GM18498 (cell line): Measurements from ENCODE around the gene PNMA6F.
"Not testable (repeated sequence)": the region's sequence is repeated elsewhere in the genome, so short reads cannot be mapped to it uniquely, and the experiment has no call there.

Experiments used
- ATAC-seq: cut with Tn5 transposase; IDR thresholded peaks from one replicate; pipeline ENCODE4 v1.9.1; 2021; ENCODE audit warnings: mild to moderate bottlenecking, moderate library complexity; ENCODE audit not compliant: unreplicated experiment

Gene PNMA6F

DNA sequence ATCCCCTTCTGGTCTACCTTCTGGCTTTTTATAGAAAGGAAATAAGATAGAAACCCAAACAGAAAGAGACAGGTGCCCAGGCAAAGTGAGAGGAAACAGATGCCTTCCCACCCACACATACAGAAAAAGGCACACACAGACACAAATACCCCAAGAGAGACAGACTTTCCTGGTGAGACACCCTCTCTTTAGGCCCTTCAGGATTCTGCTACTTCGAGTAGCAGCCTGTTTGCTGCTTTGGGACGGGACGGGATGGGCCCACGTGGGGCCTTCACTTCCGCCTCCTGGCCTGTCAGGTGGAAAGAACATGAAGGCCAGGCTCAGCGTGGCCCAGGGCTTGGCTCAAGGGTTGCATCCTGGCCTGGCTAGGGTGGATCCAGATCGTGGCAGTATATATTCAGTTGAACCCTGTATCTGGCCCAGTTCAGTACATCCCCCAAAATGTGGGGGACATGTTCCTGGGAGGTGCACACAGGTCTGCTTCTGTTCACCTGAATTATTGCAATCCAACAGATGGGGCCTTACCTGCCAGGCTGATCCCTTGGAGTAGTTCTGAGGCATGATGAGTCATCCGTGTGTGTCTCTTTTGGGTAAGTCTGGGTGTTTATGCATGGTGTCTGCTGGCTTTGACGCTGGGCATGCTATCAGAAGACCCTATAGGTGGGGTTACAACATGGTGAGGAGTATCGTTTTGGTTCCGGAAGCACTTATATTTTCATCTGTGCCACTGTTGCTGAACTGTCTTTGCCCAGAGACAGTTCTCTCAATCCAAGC, 14.7 kb upstream of the PNMA6F start:
- no peak for ATAC-seq

DNA sequence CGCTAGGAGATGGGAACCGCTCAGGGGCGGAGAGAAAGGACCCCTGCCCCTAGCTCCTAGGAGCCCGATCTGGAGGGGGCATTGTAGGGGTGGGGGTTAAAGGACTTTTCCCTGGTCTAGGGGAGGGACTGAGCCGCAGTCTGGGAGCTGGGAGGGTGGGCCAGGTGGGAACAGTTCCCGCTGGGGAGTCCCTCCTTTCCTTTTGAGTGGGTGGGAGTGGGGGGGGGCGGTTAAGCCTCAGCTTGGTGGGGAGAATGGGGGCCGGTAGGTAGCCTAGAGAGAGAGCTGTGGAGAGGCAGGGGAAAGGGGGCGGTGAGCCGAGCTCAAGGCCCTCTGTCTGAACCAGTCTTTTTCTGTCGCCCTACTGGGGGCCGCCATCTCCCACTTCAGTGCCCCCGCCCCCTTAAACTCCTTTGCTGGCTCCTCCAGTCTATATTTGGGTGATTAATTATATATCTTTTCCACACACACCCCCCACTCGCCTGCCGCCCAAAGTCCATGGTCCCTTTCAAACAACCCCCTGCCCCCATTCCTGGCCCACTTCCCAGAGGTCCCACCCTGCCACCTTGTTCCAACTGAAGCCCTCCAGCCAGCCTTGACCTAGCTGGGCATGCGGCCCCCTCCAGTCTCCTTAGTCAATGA, 13.2 kb upstream of the PNMA6F start:
- no peak for ATAC-seq

DNA sequence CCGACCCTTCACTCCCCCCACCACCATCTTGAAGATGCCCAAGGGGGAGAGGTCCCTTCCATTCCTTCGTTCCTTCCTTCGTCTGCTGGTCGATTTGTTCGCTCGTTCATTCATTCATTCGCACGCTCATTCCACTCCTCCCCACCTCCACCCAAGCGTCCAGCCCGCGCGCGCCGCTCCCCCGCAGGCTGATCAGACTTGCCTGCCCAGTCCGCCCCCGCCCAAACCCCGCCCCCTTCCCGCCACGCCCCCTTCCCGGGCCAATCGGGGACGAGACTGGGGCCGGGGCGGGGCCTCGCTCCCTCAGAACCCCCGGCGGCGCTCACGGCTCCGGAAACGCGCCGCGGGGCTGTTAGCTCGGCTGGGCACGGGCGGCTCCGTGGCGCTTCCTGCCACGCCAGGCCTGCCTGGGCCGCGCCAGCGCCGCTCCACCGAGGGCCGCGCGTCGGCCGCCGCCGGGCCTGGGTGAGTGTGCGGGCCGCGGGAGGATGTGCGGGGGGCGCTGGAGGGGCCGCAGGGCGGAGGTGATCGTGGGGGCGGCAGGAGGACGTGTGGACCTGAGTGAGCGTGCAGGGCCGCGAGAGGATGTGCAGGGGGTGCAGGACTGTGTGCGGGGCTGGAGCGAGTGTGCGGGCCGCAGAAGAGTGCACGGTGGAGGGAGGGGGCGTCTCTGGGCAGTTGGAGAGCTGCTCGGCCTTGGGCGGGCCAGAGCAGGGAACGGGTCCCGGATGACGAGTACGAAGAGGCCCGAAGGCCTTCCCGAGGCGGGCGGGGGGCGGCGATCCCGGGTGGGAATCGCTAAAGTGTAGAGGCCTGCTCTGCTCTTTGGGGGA, 12.5 kb upstream of the PNMA6F start, which contains the start of gene ZNF275:
Gene ZNF275 (plus strand): TSS at position 333 of the 833 bp plus-strand sequence. CDS start 2,527 bp downstream, outside the sequence.
- peak; percentile 95 for ATAC-seq

GRCh38 chrX:153333266-153333665, 11.7 kb upstream of the PNMA6F start:
- ATAC-seq: no peak

GRCh38 chrX:153327561-153327960, 6.0 kb upstream of the PNMA6F start:
- no peak for ATAC-seq

- ATAC-seq: no peak
These were observed 897 bp downstream of the PNMA6F start for GRCh38 chrX:153320555-153321184.

GRCh38 chrX:153320047-153320443, 1.5 kb downstream of the PNMA6F start:
- ATAC-seq: not testable (repeated sequence)

DNA sequence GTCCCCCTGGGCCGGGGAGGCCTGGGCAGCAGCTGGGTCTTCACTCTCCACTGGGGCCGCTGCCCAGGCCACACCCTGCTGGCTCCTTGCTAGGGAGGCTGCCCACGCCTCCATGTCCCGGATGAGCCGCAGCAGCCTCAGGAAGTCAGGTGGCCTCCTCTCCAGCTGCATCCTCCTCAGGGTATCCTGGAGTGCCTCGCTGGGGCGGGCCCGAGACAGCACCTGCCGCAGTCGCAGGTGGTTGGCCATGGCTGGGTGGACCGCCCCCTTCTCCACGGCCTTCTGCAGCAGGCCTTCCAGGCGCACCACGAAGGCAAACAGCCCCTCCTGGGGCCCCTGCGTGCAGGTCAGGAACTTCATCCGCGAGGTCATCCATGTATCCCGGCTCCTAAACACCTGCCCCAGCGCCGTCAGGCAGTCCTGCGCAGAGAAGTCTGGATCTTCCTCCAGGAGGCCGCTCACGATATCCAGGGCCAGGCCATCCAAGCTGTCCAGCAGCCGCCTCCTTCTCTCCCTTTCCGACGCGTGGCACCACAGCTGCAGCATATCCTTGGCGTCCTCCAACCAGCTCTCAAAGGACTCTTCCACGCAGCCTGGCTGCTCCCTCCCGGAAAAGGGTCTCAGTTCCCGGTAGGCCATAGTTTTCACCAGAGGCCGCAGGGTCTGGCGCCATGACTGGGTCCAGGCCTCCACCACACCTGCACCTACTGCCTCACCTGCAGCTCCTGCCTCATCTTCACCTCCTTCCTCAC, 2.1 kb downstream of the PNMA6F start:
- no peak for ATAC-seq

- ATAC-seq: no peak
These were observed 2.8 kb downstream of the PNMA6F start for GRCh38 chrX:153318811-153319210.

DNA sequence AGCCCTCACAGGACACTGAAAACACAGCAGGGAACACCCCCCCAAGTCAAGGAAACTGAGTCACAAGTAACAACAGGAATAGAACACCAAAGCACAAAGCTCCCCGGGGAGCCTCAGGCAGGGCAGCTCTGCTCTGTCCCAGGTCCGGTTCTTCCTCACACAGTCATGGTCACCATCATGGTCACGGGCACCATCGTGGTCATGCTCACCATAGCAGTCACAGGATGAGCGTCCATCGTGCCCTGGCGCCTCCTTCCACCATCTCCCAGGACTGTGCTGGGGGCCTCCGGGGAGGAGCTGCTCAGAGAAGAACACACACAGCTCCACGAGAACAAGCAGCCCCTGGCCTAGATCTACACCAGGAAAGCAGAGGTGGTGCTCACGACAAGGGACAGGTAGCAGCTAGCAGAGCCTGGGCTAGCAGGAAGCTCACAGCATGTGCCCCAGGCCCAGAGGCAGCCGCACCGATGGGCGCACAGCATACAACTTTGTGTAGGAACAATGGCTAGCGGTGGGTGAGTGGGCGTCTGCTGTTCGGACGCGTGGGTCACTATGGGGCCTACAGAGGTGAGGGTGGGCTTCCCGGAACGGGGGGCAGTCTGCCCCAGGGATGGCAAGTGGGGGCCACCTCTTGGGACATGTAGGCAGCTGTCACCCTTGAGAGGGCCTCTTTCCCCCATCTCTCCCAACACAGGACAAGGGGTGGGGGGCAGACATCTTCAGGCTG, 3.4 kb downstream of the PNMA6F start:
- ATAC-seq: no peak

GRCh38 chrX:153317306-153317705, 4.3 kb downstream of the PNMA6F start:
- ATAC-seq: no peak

DNA sequence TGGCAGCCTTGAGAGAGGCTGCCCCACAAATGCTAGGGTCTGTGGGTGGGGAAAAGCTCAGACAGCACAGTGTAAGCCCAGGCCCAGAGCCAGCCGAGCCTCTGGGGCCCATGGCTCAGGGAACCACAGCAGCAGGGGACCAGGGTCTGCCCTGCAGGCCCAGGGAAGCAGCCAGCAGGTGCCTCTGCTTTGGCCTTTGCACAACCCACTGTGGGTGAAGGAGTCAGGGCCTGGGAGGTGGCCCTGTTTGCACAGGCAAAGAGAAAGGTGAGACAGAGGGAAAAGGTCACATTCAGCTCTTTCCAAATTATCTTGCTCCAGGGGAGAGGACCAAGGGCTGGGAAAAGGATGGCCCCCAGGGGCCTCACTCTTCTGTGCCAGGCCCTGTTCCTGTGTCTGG, 8.7 kb downstream of the PNMA6F start:
- no peak for ATAC-seq

- ATAC-seq: no peak
These were observed 9.5 kb downstream of the PNMA6F start for GRCh38 chrX:153312041-153312440.

- no peak for ATAC-seq
These were observed 10.7 kb downstream of the PNMA6F start for GRCh38 chrX:153310901-153311300.

DNA sequence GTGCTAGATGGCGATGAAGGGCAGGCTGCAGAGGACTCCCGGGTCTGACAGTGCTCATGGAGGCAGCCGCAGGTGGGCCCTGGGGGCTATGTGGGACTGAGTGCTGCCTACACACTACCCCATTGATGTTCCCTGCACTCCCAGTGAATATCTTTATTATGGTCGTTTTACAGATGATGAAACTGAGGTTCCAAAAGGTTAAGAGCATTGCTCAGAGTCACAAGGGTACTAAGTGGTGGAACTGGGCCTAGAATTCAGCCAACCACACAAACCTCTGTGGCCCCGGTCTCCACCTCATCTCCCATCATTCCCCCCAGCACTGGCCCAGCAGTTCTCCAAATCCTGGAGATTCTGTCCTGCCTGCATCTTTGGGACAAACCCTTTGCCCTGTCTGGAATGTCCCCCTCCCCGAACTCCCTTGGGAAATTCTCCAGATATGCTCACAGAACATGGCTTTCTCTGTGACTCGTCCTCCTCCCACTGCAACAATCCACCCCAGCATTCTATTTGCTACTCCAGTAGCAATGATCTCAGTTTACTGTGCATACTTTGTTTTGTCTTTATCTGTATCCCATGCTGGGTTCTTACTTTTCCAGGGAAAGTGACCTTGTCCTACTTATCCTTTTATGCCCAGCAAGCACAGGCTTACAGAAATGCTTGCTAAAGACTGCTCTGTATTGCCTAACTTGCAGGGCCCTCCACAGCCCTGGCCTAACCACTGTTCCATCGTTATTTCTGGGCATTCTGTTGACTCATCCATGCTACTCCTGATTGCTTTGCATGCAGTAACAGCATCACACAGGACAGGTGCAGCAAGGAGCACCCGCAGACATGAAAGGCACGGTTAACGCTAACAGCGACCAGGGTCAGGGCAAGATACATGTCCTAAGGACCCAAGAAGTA, 14.0 kb downstream of the PNMA6F start:
- no peak for ATAC-seq

GRCh38 chrX:153306527-153307115, 14.9 kb downstream of the PNMA6F start:
- ATAC-seq: no peak

DNA sequence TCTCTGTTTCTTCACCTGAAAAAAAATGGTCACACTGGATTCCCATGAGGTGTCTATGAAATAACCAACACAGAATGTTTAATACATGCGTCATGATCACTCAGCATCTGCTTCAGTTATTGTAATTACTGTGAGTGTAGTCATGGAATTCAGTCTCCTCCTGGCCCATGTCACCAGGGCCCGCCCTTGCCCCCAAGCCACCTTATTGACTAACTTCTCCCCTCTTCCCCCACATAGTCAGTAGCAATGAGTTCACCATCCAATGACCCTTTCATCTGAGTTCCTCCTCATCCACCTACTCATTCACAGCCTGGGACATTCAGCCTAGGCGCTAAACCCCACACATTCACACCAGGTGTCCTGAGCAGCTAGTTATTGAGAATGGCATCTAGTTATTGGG, 15.6 kb downstream of the PNMA6F start:
- no peak for ATAC-seq

GRCh38 chrX:153304988-153305736, 16.4 kb downstream of the PNMA6F start:
- ATAC-seq: no peak
